ENCODE results near the gene DENND2C. TPM values are rescaled to one million over a fixed set of nuclear protein-coding genes. Genes with fewer than 3 reads are reported as not detected.

The DENND2C gene, protein sequence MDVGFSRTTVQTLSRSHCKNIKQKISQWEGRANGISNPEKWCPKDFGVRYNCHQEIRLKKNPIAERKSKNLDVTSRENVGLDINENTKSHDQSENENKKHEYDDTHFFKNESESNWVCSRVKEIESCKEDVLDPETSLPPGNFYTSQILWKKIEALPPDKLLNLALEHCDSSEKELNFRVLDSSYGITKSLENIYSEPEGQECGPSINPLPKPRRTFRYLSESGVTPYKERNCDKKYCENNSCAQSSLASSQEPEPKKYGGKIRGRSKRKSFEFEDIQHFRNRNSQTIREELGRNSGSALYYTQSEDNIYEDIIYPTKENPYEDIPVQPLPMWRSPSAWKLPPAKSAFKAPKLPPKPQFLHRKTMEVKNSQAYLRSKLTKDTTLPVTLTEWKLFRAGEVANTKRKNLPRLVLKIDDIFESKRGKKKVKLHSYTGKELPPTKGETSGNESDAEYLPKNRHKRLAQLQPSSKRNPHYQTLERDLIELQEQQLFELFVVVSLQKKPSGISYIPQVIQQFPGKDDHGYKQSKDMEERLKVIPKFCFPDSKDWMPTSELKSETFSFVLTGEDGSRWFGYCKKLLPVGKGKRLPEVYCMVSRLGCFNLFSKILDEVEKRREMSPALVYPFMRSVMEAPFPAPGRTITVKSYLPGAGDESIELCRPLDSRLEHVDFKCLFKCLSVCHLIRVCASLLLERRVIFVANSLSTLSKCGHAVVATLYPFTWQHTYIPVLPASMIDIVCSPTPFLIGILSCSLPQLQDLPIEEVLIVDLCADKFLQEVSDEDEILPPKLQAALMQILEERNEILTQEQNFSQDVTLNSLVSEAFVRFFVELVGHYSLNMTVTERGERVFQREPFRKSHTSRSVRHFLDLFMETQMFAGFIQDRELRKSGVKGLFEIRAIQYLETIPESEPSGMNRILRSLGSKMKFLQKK
- total RNA-seq: 1.4 and 1.8 TPM in 2 replicates

DNA sequence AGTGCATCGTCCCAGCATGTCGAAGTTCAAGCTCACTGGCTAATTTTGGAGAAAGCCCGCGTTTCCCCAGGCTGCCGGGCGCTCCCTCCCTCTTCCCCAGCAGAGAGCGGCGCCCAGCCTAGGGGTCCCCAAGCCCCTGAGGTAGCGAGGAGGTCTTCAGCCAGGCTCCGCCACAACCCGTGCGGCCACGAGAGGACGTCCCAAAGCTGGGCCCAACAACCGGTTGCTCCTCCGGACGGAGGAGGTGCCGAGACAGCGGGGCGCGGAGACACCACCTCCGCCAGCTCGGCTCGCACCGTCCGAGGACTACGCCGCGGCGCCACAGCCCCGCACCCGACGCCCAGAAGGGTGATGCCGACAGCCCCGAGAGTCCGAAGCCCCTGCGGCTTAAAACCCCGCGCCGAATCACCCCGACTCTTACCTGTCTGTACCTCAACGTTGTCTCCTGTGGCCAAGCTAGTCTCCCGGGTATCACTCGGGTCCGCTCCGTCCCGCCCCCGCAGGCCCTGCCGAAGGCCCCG lies at the start of gene DENND2C:
Gene DENND2C (minus strand): TSS at position 488 of the 521 bp plus-strand sequence. CDS start 44,065 bp downstream, outside the sequence.

DNA sequence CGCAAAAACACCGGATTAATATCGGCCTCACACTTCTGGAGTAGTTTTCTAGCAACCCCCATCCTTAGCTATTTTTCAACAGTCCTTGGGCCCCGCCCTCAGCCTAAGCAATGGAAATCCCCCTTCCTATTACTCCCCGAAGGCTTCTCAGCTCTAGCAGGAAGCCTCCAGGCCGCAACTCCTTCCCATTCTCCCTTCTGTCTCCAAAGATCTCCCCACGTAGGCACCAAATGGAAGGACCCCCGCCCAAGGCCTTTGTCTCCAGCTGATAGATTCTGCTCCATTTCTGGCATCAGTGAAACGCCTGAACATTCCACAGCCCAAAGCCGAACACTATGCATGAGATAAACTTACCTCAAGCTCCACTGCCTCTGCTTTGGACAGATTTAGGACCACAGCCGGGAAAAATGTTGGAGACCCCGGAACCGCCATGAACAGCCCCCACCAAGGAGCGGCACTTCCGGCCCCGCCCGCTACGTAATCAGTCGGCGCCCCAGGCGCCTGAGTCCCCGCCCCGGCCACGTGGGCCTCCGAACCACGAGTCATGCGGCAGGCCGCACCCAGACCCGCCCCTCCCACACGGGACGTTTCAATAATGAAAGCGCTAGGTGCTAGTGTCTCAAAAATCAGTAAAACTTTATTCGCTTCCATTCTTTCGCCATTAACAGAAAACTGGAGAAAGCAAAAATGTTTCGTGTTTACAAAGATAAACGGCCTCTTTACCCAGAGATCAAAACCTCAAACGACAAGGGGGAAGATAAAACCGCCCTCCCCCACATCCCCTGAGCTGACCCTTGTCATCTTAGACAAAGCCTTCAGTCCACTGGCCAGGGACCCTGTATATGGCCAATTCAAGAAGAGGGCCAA lies 46.7 kb upstream of the DENND2C start, which contains the start of gene NRAS:
Gene NRAS (minus strand): TSS at position 468 of the 867 bp plus-strand sequence. CDS start 611 bp downstream, outside the sequence.

DNA sequence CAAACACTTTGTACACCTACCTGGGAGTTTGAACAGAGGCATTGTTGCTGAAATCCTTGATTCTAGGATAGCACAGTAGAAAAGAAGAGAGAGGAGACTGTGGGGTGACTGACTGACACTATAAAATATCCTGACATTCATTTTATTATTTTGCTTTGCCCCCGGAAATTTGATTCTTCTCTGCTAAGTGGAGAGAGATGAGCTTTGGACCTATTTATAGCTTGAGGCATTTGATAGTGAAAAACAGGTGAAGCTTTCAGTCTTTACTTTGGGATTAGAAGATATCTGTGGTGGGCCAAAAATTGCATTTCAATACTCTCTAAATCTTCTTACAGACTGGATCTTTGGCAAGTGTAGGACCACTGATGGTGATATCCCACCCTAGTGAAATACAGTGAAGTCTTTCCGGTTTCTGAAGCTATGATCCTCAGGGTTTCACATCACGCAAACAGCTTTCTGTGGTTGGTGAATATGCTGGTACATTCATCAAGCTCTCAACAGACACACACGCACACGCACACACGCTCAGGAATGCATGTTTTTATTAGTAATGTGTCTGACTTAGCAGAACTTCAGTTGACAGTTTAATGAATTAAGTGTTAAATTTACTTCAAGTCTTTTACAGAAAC lies 25.7 kb upstream of the DENND2C start, which contains the start of gene AMPD1:
Gene AMPD1 (minus strand): TSS at position 117 of the 629 bp plus-strand sequence. CDS start 75 bp downstream, at position 42.

DNA sequence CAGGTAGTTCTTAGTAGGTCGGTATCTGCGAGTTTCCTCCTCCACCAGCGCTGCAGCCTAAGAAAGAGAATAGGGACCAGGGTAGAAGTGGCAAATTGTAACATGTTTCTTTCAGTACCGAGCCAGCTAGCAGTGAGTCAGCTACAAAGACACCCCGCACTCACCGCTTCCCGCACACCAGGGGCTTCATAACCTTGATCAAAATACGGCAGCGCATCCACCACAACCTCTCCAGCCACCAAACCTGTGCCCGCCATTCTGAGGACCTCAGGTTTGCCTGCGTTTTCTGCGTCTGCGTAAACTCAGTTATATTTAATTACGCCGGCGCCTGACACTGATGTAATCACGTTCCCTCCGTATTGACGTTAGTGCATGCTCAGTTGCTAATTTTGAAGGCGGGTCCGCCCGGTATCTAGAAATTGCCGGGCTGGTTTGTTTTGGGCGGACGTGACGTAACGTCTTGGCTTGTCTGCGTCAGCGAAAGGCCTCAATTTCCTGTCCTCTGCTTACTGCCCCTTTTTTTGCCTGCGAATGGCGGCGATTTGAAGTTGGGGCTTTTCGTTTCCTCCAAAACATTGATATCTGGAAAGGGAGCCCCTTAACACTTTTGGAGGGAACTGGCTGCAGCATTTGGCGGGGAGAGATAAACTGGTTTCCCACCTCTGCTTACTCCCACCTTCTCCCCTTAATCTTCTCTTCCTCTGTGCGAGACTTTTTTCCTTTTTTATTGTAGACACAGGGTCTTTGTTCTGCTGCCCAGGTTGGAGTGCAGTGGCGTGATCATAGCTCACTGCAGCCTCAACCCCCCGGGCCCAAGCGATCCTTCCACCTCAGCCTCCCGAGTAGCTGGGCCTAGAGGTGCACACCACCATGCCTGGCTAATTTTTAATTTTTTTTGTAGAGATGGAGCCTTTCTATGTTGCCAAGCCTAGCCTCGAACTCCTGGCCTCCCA lies 88.2 kb downstream of the DENND2C start, which contains the start of gene BCAS2:
Gene BCAS2 (minus strand): TSS at position 281 of the 953 bp plus-strand sequence. CDS start 24 bp downstream, at position 257.

Other genes with a start within 250 kb of the DENND2C start
- gene TRIM33, start 158.8 kb downstream of the DENND2C start, total RNA-seq: 17.1 and 22.7 TPM in 2 replicates
- gene BCAS2, start 88.4 kb downstream of the DENND2C start, total RNA-seq: 38.0 and 41.1 TPM in 2 replicates
- gene AMPD1, start 25.5 kb upstream of the DENND2C start, total RNA-seq: not detected in 2 replicates
- gene NRAS, start 46.7 kb upstream of the DENND2C start, total RNA-seq: 33.0 TPM in 2 replicates
- gene CSDE1, start 87.9 kb upstream of the DENND2C start, total RNA-seq: 1,025 and 1,095 TPM in 2 replicates
- 65.8 and 71.6 TPM in 2 replicates for gene SIKE1, start 110.6 kb upstream of the DENND2C start, total RNA-seq
- gene SYCP1, start 184.8 kb upstream of the DENND2C start, total RNA-seq: not detected in 2 replicates